Loucy (cell line): ENCODE data around the gene FCGBP.

Experiments
- H2AFZ ChIP-seq: fragments of 200-600 bp; sonication (generic); 2 replicates; pipeline ENCODE4 v1.6.0; 2016; ENCODE audit warnings: antibody characterized with exemption, mild to moderate bottlenecking, low read length, moderate library complexity
- H3F3A ChIP-seq: fragments of 200-600 bp; 2 replicates; pipeline ENCODE4 v1.6.0; 2016; ENCODE audit warnings: antibody characterized with exemption, low read depth, mild to moderate bottlenecking
- H3K27me3 ChIP-seq: fragments of 200-600 bp; sonication (generic); 2 replicates; pipeline ENCODE4 v1.6.1; 2014; ENCODE audit warnings: low read length, mild to moderate bottlenecking; ENCODE audit not compliant: insufficient read depth, poor library complexity, severe bottlenecking
- H3K36me3 ChIP-seq: fragments of 200-600 bp; sonication (generic); 2 replicates; pipeline ENCODE4 v1.6.1; 2016; ENCODE audit warnings: low read length; ENCODE audit not compliant: insufficient read depth
- H3K4me1 ChIP-seq: fragments of 200-600 bp; sonication (generic); 2 replicates; pipeline ENCODE4 v1.5.1; 2014; ENCODE audit warnings: low read length, mild to moderate bottlenecking; ENCODE audit not compliant: insufficient read depth, poor library complexity, severe bottlenecking
- H3K4me2 ChIP-seq: fragments of 200-600 bp; sonication (generic); 2 replicates; pipeline ENCODE4 v1.6.0; 2014; ENCODE audit warnings: antibody characterized with exemption, low read length, low read depth, mild to moderate bottlenecking; ENCODE audit not compliant: poor library complexity, severe bottlenecking
- H3K4me3 ChIP-seq: fragments of 200-600 bp; sonication (generic); 2 replicates; pipeline ENCODE4 v1.5.1; 2014; ENCODE audit warnings: low read length, mild to moderate bottlenecking, mixed read lengths; ENCODE audit not compliant: poor library complexity, severe bottlenecking
- H3K79me2 ChIP-seq: fragments of 200-600 bp; sonication (generic); 2 replicates; pipeline ENCODE4 v1.6.1; 2014; ENCODE audit warnings: low read length; ENCODE audit not compliant: insufficient read depth
- H3K9ac ChIP-seq: fragments of 200-600 bp; sonication (generic); 2 replicates; pipeline ENCODE4 v1.6.0; 2014; ENCODE audit warnings: mild to moderate bottlenecking, low read depth, low read length, moderate library complexity; ENCODE audit not compliant: poor library complexity, severe bottlenecking
- H3K9me2 ChIP-seq: fragments of 200-600 bp; sonication (generic); replicated peaks from 2 replicates; pipeline ENCODE4 v1.6.1; 2016; ENCODE audit warnings: low read depth, low read length, mixed read lengths
- H3K9me3 ChIP-seq: fragments of 200-600 bp; sonication (generic); 2 replicates; pipeline ENCODE4 v1.6.1; 2014; ENCODE audit warnings: mild to moderate bottlenecking, antibody characterized with exemption, low read length, low read depth; ENCODE audit not compliant: insufficient read depth
- H4K20me1 ChIP-seq: fragments of 200-600 bp; sonication (generic); 2 replicates; pipeline ENCODE4 v1.6.0; 2014; ENCODE audit warnings: antibody characterized with exemption, low read length, mild to moderate bottlenecking; ENCODE audit not compliant: insufficient read depth, poor library complexity, severe bottlenecking
- EZH2phosphoT487 ChIP-seq: fragments of 200-600 bp; IDR thresholded peaks from 2 replicates; pipeline ENCODE4 v1.6.1; 2018; ENCODE audit warnings: antibody characterized with exemption, mild to moderate bottlenecking, moderate library complexity, borderline replicate concordance
- TF ChIP-seq, protein P1 (sequence below): fragments of 200-600 bp; sonication (generic); conservative IDR thresholded peaks from 2 replicates; pipeline ENCODE4 v1.5.1; 2014; ENCODE audit warnings: mild to moderate bottlenecking, antibody characterized with exemption, low read length

The FCGBP gene

DNA sequence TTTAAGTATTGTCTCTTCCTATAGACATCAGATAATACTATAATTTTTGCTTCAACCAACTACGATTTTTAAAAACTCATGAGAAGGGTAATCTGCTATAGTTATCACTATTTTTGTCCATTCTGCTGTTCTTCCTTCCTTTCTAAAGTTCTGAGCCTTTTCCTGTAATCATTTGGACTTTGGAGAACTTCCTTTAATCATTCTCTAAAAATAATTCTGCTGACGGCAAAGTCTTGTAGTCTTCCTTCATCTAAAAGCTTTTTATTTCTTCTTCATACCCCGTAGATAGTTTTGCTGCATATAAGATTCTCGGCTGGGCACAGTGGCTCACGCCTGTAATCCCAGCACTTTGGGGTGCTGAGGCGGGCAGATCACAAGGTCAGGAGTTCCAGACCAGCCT lies 5.1 kb upstream of the FCGBP start:
- H4K20me1 ChIP-seq: no peaks in the 10 kb centered on the region
- H3K36me3 ChIP-seq: no peaks in the 10 kb centered on the region
- peaks cover 14% of the 10 kb centered on the region for H3K27me3 ChIP-seq
- H2AFZ ChIP-seq: no peak overlapping the region
- H3K9me2 ChIP-seq: no peaks in the 10 kb centered on the region
- TF ChIP-seq EZH2phosphoT487: no peak
- TF ChIP-seq, protein P1, sequence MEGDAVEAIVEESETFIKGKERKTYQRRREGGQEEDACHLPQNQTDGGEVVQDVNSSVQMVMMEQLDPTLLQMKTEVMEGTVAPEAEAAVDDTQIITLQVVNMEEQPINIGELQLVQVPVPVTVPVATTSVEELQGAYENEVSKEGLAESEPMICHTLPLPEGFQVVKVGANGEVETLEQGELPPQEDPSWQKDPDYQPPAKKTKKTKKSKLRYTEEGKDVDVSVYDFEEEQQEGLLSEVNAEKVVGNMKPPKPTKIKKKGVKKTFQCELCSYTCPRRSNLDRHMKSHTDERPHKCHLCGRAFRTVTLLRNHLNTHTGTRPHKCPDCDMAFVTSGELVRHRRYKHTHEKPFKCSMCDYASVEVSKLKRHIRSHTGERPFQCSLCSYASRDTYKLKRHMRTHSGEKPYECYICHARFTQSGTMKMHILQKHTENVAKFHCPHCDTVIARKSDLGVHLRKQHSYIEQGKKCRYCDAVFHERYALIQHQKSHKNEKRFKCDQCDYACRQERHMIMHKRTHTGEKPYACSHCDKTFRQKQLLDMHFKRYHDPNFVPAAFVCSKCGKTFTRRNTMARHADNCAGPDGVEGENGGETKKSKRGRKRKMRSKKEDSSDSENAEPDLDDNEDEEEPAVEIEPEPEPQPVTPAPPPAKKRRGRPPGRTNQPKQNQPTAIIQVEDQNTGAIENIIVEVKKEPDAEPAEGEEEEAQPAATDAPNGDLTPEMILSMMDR: no peak
- H3F3A ChIP-seq: peaks cover 21% of the 10 kb centered on the region
- H3K9ac ChIP-seq: no peak overlapping the region
- 0 out of 2 replicates have a peak, but pooled peaks cover 8% of the 10 kb centered on the region for H3K9me3 ChIP-seq
- no peaks in the 10 kb centered on the region for H3K79me2 ChIP-seq
- H3K4me3 ChIP-seq: no peak overlapping the region
- H3K4me2 ChIP-seq: no peak overlapping the region
- peaks cover 42% of the 10 kb centered on the region for H3K4me1 ChIP-seq

DNA sequence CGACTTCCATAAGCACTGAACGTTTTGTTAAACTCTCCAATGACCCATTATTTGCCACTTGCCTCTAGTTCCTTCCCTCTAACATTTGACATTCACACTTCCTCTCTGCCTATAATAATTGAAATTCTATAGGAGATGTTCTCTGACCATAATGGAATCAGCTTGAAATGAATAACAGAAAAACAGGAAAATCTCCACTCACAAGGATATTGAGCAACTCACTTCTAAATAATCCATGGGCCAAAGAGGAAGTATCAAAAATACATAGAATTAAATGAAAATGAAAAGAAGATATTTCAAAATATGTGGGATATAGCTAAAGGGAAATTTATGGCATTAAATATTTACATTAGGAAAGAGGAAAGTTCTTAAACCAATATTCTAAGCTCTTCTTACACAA lies 3.4 kb upstream of the FCGBP start:
- peaks cover 28% of the 10 kb centered on the region for H3K4me1 ChIP-seq
- no peak overlapping the region for H2AFZ ChIP-seq
- peaks cover 14% of the 10 kb centered on the region for H3K27me3 ChIP-seq
- H4K20me1 ChIP-seq: no peaks in the 10 kb centered on the region
- H3K9me3 ChIP-seq: 0 out of 2 replicates have a peak, but pooled peaks cover 8% of the 10 kb centered on the region
- no peak overlapping the region for H3K4me3 ChIP-seq
- no peak overlapping the region for H3K4me2 ChIP-seq
- TF ChIP-seq, protein P1: no peak
- no peak for TF ChIP-seq EZH2phosphoT487
- no peaks in the 10 kb centered on the region for H3K9me2 ChIP-seq
- no peaks in the 10 kb centered on the region for H3K36me3 ChIP-seq
- no peak overlapping the region for H3K9ac ChIP-seq
- H3K79me2 ChIP-seq: no peaks in the 10 kb centered on the region
- H3F3A ChIP-seq: peaks cover 21% of the 10 kb centered on the region

DNA sequence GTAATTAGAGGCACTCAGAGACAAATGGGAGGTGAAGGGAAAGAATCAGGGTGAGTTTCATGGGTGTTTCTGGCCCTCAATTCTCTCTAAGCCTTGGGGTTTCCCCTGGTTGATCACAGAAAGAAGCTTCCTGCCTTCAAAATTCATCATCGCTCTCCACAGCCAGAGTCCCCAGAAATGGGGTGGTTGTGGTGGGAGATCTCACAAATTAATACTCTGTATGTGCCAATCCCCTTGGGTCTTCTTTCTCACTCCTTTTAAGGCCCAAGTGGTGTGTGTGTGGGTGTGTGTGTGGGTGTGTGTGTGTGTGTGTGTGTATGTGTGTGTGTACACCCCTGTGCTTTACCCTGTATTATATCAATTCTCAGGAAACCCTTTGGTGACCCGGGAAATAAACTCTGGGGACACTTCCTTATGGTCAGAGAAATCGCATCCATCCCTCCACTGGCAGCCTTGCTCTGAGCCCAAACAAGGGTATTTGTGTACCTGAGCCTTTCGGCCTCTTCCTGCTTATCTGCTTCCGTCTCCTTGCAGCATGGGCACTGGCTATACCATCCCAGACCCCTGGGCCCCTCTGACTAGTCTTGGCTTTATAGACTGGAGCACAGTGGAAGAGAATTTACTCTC lies 2.8 kb upstream of the FCGBP start:
- Histone ChIP-seq H3K9me3 (0 out of 2 replicates have a peak, but pooled peaks cover 8% of the 10 kb centered on the region), H3K9ac (no peak overlapping the region), H3K79me2 (no peaks in the 10 kb centered on the region), H3K27me3 (peaks cover 14% of the 10 kb centered on the region), H3K4me3 (no peak overlapping the region), H3K9me2 (no peaks in the 10 kb centered on the region), H3K4me2 (no peak overlapping the region), H3K36me3 (no peaks in the 10 kb centered on the region), H3F3A (peaks cover 18% of the 10 kb centered on the region), H3K4me1 (peaks cover 22% of the 10 kb centered on the region), H2AFZ (no peak overlapping the region), H4K20me1 (no peaks in the 10 kb centered on the region)
- TF ChIP-seq, protein P1: no peak
- TF ChIP-seq EZH2phosphoT487: no peak
